Stimulated activated CD4-positive, alpha-beta T cell treated with anti-CD3 and anti-CD28 coated beads, Interleukin-1b, Interleukin-23, amount 100 ng/mL, for 4 hours (primary cell): ENCODE results near the gene SYPL1.

Experiments
- DNase-seq, 2 donors: peaks; one replicate each; pipeline ENCODE4 v3.0.0-alpha.2; 2020; ENCODE audit warnings: low read depth in 2 of 2

SYPL1 gene

DNA sequence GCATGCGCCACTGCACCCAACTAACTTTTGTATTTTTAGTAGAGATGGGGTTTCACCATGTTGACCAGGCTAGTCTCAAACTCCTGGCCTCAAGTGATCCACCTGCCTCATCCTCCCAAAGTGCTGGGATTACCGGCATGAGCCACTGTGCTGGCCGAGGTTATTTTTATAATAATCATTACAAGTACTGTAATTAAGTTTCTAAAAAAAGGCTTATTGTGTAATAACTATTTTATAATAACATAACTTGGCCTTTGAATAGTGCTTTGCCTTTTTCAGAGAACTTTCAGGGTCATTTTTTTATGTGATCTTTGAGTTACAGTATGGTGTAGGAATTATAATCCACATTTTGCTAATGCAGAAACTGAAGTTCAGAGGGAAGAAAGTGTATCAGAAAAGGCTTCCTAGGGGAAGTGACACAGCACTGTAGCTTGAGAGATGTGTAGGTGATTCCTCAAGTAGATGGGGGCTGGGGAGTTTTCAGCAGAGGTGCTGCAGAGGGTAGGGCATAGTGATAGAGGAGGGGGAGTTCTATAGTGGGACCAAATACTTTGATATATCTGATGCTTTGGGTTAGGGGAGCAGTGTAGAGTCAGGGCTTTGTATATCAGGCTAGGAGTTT lies 9.2 kb upstream of the SYPL1 start:
- no peak for DNase-seq

DNA sequence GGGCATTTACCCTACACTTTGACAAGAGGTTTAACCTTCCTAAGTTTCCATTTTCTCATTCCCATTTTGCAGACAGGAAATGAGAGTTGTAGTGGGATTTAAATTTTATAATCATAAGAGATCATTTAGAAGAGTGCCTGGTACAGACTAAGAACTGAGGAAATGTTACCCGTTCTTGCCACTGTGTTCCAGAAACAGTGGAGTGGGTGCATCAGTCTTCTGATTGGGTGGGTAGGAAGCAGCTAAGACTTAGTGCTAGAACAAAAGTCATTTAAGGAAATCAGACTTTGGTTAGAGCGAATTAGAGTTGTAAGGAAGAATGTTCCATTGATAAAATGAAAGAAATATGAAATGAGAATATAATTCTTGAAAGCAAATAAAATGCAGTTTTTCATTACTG lies 8.4 kb upstream of the SYPL1 start:
- DNase-seq = no peak

DNA sequence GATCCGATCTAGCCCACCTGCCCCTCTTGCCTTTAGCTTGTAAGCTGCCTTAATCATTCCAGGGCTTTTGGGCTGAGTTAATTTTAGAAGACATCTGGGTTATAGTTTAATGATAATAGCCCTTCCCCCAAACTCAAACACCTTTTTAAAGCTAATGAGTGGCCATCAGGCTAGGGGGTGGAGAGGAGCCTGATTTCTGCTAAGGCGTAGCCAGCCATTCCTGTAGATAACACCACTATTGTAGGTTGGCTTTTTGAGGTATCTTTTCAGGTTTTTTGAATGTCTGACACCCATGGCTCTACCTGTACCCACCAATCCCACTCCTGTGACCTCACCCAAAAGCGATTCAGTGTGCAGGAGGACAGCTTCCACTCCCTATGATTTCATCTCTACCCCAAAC lies 7.6 kb upstream of the SYPL1 start:
- no peak for DNase-seq

DNA sequence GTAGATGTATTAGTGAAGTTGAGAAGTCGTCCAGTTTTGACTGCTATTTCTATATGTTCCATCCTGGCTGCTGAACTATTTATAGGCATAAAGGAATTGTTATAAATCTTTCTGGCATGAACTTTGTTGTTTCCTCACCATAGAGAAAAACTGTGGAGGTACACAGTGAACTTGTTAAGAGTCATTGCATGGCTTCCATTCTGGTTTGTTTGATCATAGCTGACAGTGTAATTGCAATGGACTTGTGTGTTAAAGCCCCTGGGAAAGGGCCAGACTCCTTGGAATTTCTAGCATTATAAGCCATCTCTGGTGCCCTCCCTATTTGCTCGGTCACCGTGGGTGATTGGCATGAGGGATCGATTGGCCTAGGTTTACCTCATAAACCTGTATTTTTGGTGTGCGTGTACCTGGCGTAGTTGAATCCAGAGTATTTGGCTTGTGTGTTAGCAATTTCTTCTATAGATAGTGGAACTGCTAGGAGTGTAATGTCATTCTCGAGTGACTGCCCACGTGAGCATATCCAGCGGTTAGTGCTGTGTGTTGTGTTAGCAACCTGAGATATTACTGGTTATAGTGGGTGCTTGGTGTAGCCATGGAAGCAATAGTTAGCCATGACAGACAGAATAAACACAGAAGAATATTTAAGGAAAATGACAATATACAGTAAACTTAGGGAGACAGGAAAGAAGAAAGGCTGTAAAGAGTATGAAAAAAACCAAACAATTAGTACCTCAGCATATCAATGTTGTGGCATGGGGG lies 5.9 kb upstream of the SYPL1 start:
- no peak for DNase-seq

DNA sequence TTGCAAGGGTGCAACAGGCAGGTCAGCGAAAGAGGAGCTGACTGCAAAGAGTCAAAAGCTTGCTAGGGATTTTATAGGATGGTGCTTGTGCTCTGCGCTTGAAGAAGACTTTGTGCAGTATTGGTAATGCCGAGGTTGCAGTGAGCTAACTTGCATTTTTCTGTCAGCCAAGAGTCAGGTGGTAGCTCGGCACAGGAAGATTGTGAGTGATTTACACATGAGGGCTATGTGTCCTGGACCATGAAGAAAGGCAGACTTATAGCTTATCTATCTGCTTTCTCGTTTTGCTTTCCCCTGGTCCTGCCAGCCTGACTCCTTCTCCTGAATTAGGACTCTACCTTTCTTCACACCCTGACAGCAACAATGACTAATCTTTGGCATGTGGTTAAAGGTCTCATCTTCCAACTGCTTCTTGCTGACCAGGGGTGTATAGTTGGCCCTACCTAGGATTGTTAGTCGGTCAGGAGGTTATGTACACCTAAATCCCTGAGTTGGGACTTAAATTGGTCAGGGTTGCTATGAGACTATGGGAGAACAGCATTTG lies 4.1 kb upstream of the SYPL1 start:
- DNase-seq = no peak

DNA sequence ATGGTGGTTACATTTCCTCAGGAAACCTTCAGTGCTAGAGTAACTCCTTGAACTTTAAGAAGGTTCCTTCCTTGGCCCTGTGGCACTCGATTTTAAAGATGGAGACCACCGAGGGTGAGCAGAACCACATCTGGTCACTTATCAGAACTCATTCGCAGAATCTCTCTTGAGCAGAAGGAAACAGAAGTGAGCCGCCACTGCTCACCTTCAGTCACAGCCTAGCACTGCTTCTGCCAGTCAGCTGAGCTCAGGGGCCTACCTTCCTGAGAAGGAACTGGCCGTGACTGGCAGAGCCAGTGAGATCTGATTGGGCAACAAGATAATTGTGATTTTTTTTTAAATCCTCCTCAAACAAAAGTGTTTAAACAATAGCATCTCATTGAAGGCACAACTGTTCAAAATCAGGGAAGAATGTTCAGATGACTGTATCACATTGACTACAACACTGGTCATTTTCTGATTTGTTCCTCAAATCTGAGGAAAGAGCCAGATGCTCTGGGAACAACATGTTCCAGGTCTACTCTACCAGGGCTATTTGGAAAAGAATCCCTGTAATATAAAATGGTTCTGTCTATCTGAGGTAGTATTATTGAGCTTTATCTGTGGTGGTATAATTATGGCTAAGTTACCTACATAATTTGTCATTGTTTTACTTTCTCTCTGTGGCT lies 2.7 kb upstream of the SYPL1 start:
- DNase-seq = no peak

DNA sequence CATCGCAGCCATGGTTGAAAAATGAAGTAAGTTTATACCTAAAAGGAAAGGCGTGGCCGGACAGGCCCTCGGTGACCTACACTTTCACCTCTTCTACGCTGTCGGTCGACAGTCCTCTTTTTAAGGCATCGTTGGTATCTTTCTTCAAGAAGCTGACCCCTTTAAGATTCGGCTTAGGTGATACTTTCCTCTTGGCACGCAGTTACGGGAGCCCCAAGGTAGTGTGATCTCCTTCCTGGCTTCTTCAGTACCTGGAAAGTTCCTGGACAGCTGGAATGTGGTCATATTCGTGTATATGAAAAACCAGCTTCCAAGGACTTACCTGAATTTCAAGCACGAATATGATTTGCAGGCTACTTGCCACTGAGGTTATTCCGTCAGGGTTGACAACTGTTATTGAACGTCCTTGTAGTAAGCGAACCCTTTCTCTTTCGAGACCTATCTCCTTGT lies 885 bp upstream of the SYPL1 start:
- DNase-seq = no peak

DNA sequence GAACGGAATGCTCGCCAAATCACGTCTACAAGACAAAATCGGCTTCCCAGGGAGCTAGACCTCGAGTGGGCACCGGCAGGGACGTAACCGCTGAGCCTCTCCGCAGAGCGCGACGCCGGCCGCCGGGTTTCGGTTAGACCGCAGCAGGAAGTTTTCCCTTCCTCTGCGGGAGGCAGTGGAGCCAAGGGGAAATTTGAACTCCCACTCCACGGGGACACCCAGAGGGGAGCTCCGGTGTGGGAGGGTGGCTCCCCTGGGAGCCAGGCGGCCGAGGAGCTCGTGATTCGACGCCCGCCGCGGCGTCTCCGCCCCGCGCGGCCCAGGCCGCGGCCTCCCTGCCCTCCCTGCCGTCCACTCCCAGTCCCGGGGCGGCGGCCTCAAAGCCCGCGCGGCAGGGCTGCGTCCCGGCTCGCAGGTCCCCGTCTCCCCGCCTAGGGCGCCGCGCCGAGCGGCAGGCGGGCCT lies 426 bp downstream of the SYPL1 start:
- DNase-seq = peak in 1 of 2 donors; percentile 7

DNA sequence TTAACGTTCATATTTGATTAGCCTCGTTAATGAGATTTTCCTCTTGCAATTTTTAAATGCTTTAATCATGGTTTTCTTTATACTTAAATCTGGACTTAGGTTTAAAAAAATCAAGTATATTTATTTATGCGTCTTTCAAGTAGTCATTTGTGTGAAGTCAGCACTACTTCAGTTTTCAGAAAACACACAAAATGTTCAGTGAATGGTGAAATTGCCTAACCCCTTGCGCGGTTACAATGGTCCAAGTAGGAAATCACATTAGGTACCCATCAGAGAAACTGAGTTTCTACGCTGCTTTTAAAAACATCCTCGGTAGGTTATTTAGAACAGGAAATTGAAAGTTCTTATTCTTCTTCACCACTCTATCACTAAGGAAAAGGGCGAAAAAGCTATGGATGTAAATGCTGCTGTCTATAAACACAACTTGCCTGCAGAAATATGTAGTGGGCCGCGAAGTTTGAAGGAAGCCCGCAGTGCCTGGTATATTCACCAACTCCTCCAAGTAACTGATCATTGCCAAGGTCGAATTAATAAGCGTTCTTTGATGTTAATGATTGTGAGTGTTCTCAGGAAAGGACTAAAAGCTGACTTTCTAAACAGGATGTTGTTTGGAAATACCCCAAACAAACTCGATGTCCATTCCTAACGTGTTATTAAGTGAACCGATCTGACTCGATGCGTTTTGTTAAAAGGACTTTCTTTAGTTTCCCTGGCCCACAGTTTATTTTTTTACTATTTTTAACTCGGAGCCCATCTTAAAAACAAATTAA lies 1.0 kb downstream of the SYPL1 start:
- DNase-seq = no peak

DNA sequence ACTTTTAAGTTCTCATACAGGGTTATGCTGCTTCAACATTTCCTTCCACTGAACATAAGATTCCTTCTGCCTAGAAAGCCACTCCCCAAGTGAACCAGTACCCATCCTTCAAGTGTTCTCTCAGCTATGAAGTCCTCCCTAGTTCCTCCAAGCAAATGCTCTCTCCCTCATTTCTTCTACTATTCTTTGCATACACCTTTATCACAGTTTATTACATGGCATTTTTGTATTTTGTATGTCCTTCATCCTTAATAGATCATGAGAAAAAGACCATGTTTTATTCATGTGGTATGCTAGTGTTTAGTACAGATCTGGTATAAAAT lies 1.9 kb downstream of the SYPL1 start:
- no peak for DNase-seq

DNA sequence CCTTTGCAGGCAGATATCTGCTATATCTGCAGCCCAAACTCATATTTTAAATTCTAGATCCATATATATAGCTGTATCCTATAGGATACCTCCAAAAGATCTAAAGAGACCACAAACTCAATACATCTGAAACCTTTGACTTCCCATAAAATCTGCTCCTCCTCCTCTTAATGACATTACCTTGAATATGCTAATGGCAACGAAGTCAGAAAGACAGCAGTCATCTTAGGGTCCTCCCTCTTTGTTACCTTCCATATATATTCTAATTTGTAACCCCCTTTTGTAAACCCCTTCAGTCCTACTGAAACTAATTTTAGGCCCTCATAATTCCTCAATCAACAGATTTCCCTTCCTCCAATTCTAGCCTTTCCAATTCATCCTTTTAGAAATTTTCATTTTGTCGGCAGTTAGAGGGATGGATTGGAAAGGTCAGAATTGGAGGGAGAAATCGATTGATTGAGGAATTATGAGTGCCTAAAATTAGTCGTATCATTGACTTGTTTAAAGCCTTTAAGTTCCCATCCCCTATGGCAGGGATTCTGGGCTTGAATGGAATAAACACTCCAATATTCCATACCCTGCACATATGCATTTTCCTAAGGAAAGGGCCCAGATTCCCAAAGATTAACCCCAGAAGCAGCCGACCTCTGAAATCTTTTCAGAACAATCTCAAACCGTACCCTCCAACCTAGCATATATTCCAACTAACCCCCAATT lies 2.4 kb downstream of the SYPL1 start:
- DNase-seq = no peak

DNA sequence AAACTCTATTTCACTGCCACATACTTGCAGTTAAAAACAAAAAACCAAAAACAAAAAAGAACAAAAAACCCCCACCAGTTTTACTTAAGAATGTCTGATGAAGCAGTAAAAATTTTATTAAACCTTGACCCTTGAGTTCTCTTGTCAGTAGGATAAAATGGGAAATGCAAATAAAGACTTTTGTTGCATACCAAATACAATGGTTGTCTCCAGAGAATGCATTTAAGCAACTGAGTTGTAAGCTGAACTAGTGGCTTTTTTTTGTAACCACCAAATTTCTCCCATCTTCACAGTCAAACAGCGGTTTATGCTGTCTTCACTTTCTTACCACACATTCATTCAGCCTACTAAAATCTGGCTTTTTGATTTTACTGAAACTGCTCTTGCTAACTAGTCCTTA lies 3.1 kb downstream of the SYPL1 start:
- DNase-seq = no peak

DNA sequence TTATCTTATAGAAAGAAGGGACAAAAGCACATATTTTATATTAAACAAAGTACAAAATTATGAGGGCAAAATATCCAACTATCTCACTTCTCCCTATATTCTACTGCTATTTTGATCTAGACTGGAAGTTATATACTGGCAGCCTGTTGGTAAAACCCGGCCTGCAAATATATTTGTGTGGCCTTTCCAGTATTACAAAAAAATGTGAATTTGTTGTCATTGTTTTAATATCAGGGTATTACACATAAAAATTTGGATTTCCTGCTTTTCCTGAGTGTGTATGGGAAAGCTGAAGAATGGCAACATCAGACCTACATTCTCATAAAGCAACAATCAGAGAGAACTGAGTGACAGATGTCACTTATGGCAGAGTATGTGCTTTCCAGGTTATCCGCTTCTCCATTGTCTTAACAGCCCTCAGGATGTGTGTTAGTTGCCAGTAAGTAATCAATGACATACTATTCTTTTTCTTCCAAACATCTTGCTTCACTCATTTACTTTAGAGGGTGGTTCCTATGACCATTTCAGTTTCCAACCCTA lies 7.3 kb downstream of the SYPL1 start:
- no peak for DNase-seq

DNA sequence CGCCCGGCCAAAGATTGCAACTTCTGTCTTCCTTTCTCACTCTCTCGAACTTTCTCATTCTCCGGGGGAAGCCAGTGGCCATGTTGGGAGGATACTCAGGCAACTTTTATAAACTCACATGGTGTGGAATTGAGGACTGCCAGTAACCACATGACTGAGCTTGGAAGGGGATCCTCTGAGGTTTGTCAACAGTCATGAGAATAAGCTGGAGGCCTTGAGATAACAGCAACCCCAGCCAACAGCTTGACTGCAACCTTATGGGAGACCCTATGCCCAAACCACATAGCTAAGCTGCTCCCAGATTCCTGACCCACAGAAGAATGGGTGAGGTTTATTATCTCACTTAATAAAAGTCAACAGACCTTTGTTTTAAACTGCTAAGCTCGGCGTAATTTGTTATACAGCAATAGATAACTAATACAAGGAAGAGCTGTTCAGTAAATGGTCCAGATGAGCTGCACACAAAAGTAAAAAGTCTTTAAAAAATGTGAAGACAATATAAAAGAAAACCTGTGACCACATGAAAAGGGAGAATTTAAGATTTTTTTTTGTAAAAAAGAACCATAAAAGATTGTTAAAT lies 9.6 kb downstream of the SYPL1 start:
- no peak for DNase-seq

DNA sequence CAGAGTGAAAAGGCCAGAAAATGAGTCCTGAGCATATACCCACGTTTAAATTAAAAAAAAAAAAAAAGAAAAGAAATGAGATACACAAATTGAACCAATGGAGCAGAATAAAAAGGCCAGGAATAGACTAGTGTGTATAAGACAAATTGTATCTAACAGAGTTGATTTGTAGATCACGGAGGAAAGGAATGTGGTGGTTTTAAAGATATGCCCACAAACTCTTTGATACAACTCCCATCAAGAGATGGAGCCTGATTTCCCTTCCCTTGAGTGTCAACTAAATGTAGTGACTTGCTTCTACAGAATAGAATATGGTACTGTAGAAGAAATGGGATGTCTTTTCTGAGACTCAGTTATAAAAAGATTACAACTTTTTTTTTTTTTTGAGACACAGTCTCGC lies 10.4 kb downstream of the SYPL1 start:
- no peak for DNase-seq

DNA sequence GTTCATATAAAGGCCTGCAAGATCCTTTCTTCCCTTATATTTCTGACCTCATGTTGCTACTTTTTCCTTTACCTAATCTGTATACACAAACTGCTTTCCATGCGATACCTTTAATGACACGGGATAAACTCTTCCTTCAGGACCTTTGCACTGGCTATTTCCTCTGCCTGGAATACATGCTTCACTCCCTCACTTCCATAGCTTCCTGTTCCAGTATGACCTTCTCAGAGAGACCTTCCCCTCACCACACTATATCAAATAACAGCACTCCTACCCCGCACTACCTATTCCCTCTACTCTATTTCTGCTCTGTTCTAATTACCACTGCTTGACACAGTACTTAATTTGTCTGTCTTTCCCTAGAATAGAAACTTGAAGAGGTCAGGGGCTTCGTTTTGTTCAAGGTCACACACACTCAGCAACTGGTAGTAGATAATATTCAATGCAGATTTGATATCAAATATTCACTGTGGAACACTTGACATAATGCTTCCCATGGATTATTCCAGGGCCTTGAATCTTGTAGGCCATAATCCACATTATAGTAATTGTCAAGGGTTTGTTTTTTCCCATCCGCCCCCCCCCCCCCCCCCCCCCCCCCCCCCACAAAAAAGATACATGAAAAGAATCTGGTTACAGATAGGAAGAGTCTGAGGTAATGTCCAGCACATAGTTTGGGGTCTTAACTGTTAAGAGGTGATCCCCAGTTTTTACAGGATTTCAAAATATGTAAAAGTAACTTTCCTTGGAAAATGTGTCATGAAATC lies 11.1 kb downstream of the SYPL1 start:
- no peak for DNase-seq

DNA sequence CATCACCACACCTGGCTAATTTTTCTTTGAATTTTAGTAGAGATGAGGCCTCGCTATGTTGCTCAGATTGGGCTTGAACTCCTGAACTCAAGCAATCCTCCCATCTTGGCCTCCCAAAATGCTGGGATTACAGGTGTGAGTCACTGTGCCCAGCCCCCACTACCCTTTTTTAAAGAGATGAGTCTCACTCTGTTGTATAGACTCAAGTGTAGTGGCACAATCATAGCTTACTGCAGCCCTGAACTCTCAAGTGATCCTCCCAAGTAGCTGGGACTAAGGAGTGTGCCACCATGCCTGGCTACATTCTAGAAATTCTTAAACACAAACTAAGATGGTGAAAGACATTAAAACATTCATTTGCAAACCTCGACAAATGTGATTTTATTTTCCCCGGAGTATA lies 12.6 kb downstream of the SYPL1 start:
- DNase-seq = no peak

DNA sequence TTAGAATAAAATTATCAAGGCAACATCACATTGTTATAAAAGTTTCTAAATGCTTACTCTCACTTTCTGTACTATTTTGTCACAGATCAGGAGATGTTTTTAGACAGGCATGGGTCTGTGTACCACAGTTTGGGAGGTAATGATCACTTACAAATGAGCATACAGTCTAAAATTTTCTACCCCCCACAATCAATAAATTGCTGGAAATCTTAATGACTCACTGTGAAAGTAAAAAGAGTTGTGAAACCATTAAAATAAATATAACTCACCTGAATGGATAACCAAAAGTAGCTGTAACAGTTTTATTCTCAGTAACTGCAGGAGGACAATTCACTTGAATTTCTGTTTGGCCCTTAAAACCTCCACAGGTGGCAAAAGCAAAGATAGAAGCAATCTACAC lies 13.2 kb downstream of the SYPL1 start:
- DNase-seq = no peak

DNA sequence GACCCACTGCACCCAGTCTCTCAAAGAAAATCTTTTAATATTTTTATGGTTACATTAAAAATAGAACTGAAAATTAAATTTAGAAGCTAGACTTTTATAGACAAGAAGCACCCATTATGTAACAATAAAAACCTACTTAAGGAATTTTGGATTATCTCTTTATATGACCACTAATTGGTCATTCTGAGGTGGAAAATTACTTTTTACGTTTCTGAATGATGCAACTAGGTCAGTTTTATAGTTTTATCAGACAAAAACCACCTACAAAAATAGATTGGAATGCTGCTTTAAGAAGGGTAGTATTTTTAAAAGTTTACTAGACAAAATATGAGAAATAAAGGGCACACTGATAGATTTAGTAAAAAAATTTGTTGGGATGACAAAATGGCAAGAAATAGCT lies 16.5 kb downstream of the SYPL1 start:
- no peak for DNase-seq

DNA sequence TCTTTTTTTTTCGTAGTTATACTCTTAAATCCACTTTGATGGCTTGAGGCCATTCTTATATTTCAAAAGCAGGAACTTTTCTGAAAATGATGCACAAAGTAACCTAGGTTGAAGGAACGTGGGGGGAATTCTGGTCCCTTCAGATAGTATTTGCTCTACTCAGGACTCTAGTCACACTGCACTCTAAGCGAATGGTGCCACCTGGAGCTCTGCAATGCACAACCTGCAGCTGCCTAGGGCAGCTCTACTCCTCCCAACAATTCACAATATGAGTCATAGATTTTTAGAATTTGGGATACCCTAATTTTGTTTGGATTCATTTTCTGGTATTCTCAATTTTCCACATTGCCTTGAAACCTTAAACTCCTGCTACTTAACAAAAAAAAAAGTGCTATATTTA lies 17.3 kb downstream of the SYPL1 start:
- no peak for DNase-seq
